Adrenal gland (tissue), 5 donors: Measurements from ENCODE around the gene TMEM63A.

Experiments used
- CTCF ChIP-seq, 6 experiments: fragments of 450-650 bp in 4 of 6; fragments of 200-600 bp in 2 of 6; sonication (generic) in 1 of 6; IDR thresholded peaks; 1 replicate in 5 of 6; 2 replicates in 1 of 6; pipeline versions ENCODE4 v1.5.1 to v1.8.0; 2016 to 2021; ENCODE audit warnings: antibody characterized with exemption in 6 of 6, mild to moderate bottlenecking in 2 of 6, moderate library complexity in 1 of 6
- POLR2A ChIP-seq, 2 donors: fragments of 450-650 bp; IDR thresholded peaks; one replicate each; pipeline ENCODE4 v1.6.1; 2017; ENCODE audit warnings: antibody characterized with exemption in 2 of 2, mild to moderate bottlenecking in 2 of 2, moderate library complexity in 1 of 2
- donor health status: DM: no; HTN: no; CAD: no.

- TF ChIP-seq CTCF (IDR thresholded peaks at IDR 0.05) = no peak
- TF ChIP-seq POLR2A (IDR thresholded peaks at IDR 0.05) = no peak
Measured at GRCh38 chr1:225816643-225817538, 65.3 kb downstream of the TMEM63A start.
